Ovary (tissue), 9 donors: ENCODE data around the gene EFNA5. TPM values are rescaled to one million over a fixed set of nuclear protein-coding genes. Genes with fewer than 3 reads are reported as not detected.

Source experiments
- DNase-seq, 5 donors: peaks; one replicate each; pipeline ENCODE4 v3.0.0-alpha.2; 2019 to 2020
- H3K27ac ChIP-seq, 2 donors: fragments of 200-600 bp; one replicate each; pipeline versions ENCODE4 v1.5.1 to v1.8.0; 2019 to 2022
- H3K27me3 ChIP-seq: fragments of 200-600 bp; one replicate; pipeline ENCODE4 v1.8.0; 2022
- H3K36me3 ChIP-seq: fragments of 200-600 bp; sonication (generic); one replicate; pipeline ENCODE4 v1.5.1; 2019
- H3K4me1 ChIP-seq: one replicate; pipeline ENCODE4 v1.8.1; 2013; ENCODE audit warnings: mild to moderate bottlenecking, moderate library complexity; ENCODE audit not compliant: insufficient read depth
- H3K4me3 ChIP-seq: fragments of 200-600 bp; sonication (generic); one replicate; pipeline ENCODE4 v1.5.1; 2017
- H3K9me3 ChIP-seq, 2 donors: fragments of 200-600 bp in 1 of 2; sonication (generic) in 1 of 2; one replicate each; pipeline versions ENCODE4 v1.5.1 to v1.8.1; 2013 to 2019; ENCODE audit warnings: mild to moderate bottlenecking in 1 of 2, moderate library complexity in 1 of 2
- EP300 ChIP-seq: sonication (generic); formaldehyde crosslinking; IDR thresholded peaks from one replicate; pipeline ENCODE4 v1.6.1; 2017; ENCODE audit warnings: antibody characterized with exemption
- POLR2A ChIP-seq: fragments of 450-650 bp; IDR thresholded peaks from one replicate; pipeline ENCODE4 v1.6.1; 2017; ENCODE audit warnings: antibody characterized with exemption, mild to moderate bottlenecking, moderate library complexity
- WGBS, 3 donors: extraction: QIAGEN DNeasy Blood & Tissue Kit in 1 of 3; methylation state at CpG; one replicate each; pipeline versions ENCODE4 v1.1.5 to v1.1.7; 2013 to 2017; 5-methylcytosine and 5-hydroxymethylcytosine counted together
- intact Hi-C, 4 donors: fragments of 100-400 bp; cut with DNase I; formaldehyde crosslinking; loops; one replicate each; pipeline versions ENCODE4 v1.11.0 to v1.15.1; 2022 to 2023
- polyA plus RNA-seq, 2 donors: library from polyadenylated mRNA; stranded (reverse); fragments of 200-250 nt in 1 of 2; fragments of 350-450 nt in 1 of 2; fragmentation: Illumina TruSeq in 1 of 2; extraction: RNeasy Lipid Tissue Mini Kit (QIAGEN cat#74804) in 1 of 2; gene quantifications; one replicate each; pipeline ENCODE4 v1.2.3, GENCODE V29; 2013 to 2014
- total RNA-seq, 7 donors: library from RNA; depleted of rRNA in 2 of 7; stranded (reverse); fragments of >200 nt in 2 of 7; fragmentation: NEBNext Ultra II Directional in 3 of 7; extraction: Animal tissue kit (Norgen Biotek cat#: 25700) in 3 of 7; gene quantifications; one replicate each; pipeline versions ENCODE4 v1.1.0 to v1.2.4, GENCODE V29; 2016 to 2023
- TF ChIP-seq, protein P1 (sequence below), 3 donors: fragments of 450-650 bp in 2 of 3; fragments of 200-600 bp in 1 of 3; IDR thresholded peaks; one replicate each; pipeline versions ENCODE4 v1.5.1 to v1.8.0; 2016 to 2022; ENCODE audit warnings: antibody characterized with exemption in 3 of 3, mild to moderate bottlenecking in 1 of 3
- donor health status: DM: no; HTN: no; CAD: no; lungs with moderate emphysema.
- donor health status: DM: no; HTN: no; CAD: no.
- donor health status: Bipolar disorder and iron deficiency.
- donor health status: DM: yes; HTN: yes; CAD: no.
- donor health status: DM: no; HTN: no; CAD: no.
- donor health status: DM: yes; HTN: yes; CAD: no.

EFNA5 gene
- total and polyA plus RNA-seq, 9 donors: 1.5 to 20.6 (median 7.7) TPM

DNA sequence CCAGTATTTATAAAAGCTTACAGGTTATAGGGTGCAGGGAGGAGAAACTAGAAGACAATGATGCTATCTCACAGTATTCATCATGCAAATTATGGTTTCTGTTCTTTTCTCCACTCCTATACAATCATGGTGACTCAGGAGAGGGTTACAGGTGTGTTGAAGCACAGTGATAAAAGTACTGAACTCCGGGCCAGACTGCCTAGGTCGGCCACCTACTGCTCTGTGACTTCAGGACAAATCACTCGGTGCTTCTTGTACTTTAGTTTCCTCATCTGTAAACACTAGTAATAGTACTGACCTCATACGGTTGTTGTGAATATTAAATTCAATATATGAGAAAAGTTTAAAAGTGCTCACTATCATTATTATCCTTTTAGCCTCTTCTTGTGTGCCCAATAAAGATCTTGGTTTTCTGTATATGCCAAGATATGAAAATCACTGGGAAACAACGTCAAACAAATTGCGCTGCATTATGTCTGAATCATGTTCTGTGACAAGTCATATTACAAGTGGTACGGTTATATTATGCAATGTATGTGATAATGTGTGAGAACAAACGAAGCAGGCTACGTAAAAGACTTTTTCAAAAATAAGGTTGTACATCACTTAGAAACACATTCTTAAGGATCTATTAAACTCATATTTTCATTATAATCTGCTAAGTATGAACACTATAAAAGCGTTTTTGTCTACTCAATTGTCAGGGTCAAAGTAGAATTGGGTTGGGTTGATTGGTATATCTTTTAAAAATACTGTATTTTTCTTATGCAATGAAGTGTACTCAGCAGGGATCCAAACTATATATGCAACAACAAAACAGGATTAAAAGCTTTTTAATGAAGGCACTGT lies 153.3 kb downstream of the EFNA5 start:
- Histone ChIP-seq H3K27me3 (no peaks in the 10 kb centered on the region), H3K4me3 (no peak overlapping the region), H3K27ac (no peak overlapping the region), H3K4me1 (no peaks in the 10 kb centered on the region), H3K9me3 (no peaks in the 10 kb centered on the region), H3K36me3 (no peaks in the 10 kb centered on the region)
- 93 to 96% (median 96%) methylated on average over 10 of the region's 10 CpGs for WGBS, 3 donors
- intact Hi-C loops: no loop called here
- no peak for DNase-seq
- TF ChIP-seq, protein P1, sequence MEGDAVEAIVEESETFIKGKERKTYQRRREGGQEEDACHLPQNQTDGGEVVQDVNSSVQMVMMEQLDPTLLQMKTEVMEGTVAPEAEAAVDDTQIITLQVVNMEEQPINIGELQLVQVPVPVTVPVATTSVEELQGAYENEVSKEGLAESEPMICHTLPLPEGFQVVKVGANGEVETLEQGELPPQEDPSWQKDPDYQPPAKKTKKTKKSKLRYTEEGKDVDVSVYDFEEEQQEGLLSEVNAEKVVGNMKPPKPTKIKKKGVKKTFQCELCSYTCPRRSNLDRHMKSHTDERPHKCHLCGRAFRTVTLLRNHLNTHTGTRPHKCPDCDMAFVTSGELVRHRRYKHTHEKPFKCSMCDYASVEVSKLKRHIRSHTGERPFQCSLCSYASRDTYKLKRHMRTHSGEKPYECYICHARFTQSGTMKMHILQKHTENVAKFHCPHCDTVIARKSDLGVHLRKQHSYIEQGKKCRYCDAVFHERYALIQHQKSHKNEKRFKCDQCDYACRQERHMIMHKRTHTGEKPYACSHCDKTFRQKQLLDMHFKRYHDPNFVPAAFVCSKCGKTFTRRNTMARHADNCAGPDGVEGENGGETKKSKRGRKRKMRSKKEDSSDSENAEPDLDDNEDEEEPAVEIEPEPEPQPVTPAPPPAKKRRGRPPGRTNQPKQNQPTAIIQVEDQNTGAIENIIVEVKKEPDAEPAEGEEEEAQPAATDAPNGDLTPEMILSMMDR (IDR thresholded peaks at IDR 0.05): no peak

DNA sequence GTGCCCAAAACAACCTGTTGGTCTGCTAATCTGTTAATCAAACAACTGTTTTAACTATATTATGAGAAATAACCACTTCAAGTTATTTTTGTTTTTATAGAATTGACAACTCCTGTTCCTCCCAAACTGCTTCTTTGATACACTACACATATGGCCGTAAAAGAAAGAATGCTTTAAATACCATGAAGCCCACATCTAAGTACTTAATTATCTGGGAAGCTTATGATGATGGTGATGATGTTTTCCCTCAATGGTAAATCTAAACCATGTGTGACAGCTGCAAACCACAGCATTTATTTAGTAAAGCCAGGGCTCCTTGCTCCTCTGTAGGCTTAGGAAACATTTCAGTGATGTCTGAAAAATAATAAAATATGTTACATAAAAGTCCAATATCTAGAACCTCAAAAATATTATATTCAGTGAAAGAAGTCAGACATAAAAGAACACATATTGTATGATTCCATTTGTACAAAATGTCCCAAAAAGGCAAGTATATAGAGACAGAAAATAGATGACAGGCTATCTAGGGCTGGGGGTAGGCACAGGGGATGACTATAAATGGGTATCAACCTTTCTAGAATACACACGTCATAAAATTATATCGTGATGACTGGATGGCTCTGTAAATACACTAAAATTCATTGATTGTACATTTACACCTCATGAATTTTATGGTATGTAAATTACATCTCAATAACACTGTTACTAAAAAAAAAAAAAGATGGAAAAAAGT lies 154.1 kb downstream of the EFNA5 start:
- DNase-seq: no peak
- no peak for TF ChIP-seq POLR2A
- no peak for TF ChIP-seq EP300
- TF ChIP-seq, protein P1 (IDR thresholded peaks at IDR 0.05): no peak
- intact Hi-C loops: no loop called here
- no peaks in the 10 kb centered on the region for H3K9me3 ChIP-seq
- whole genome bisulfite sequencing, 3 donors: 83 to 91% (median 90%) methylated on average over 3 of the region's 3 CpGs
- H3K27me3 ChIP-seq: no peaks in the 10 kb centered on the region
- H3K36me3 ChIP-seq: no peaks in the 10 kb centered on the region
- H3K4me3 ChIP-seq: no peak overlapping the region
- no peak overlapping the region for H3K27ac ChIP-seq
- no peaks in the 10 kb centered on the region for H3K4me1 ChIP-seq

- no peaks in the 10 kb centered on the region for H3K4me1 ChIP-seq
- 96 to 97% (median 97%) methylated on average over 7 of the region's 7 CpGs for WGBS, 3 donors
- H3K4me3 ChIP-seq: no peak overlapping the region
- H3K27ac ChIP-seq: no peak overlapping the region
- H3K36me3 ChIP-seq: no peaks in the 10 kb centered on the region
- no peak for DNase-seq
- H3K27me3 ChIP-seq: no peaks in the 10 kb centered on the region
- intact Hi-C loops: no loop called here
- no peak for TF ChIP-seq POLR2A
- TF ChIP-seq, protein P1 (IDR thresholded peaks at IDR 0.05): no peak
- TF ChIP-seq EP300: no peak
- H3K9me3 ChIP-seq: no peaks in the 10 kb centered on the region
Measured at GRCh38 chr5:107515521-107516080, 155.1 kb downstream of the EFNA5 start.

- Histone ChIP-seq H3K4me3 (no peak overlapping the region), H3K9me3 (no peaks in the 10 kb centered on the region), H3K4me1 (no peaks in the 10 kb centered on the region), H3K27ac (no peak overlapping the region), H3K27me3 (no peaks in the 10 kb centered on the region), H3K36me3 (no peaks in the 10 kb centered on the region)
- 45 to 54% (median 53%) methylated on average over 2 of the region's 2 CpGs for WGBS, 3 donors
- TF ChIP-seq EP300: no peak
- TF ChIP-seq, protein P1 (IDR thresholded peaks at IDR 0.05): no peak
- TF ChIP-seq POLR2A: no peak
- intact Hi-C loops: no loop called here
- no peak for DNase-seq
Measured at GRCh38 chr5:107514305-107514704, 156.4 kb downstream of the EFNA5 start.
